Stomach smooth muscle (tissue), 2 donors: ENCODE measurements around the gene AGBL4.

Experiments
- H3K27ac ChIP-seq: one replicate; pipeline ENCODE4 v1.7.0; 2013; ENCODE audit warnings: mild to moderate bottlenecking, low read length, inconsistent platforms
- H3K27me3 ChIP-seq, 2 donors: one replicate each; pipeline ENCODE4 v1.7.0; 2013; ENCODE audit warnings: low read length in 2 of 2; ENCODE audit not compliant: insufficient read depth in 2 of 2, control insufficient read depth in 1 of 2
- H3K36me3 ChIP-seq, 2 donors: one replicate each; pipeline ENCODE4 v1.7.0; 2013; ENCODE audit warnings: low read length in 2 of 2; ENCODE audit not compliant: control insufficient read depth in 2 of 2, insufficient read depth in 2 of 2
- H3K4me1 ChIP-seq: one replicate; pipeline ENCODE4 v1.7.0; 2013; ENCODE audit warnings: low read length; ENCODE audit not compliant: control insufficient read depth, insufficient read depth
- H3K4me3 ChIP-seq, 2 donors: one replicate each; pipeline ENCODE4 v1.7.0; 2013; ENCODE audit warnings: low read length in 2 of 2
- H3K9ac ChIP-seq, 2 donors: one replicate each; pipeline ENCODE4 v1.7.0; 2013; ENCODE audit warnings: low read length in 2 of 2, mild to moderate bottlenecking in 1 of 2
- H3K9me3 ChIP-seq, 2 donors: one replicate each; pipeline ENCODE4 v1.7.0; 2013; ENCODE audit warnings: low read length in 2 of 2; ENCODE audit not compliant: control insufficient read depth in 2 of 2
- donor health status: healthy.
- donor health status: Pancreatic carcinoma.

Gene AGBL4

DNA sequence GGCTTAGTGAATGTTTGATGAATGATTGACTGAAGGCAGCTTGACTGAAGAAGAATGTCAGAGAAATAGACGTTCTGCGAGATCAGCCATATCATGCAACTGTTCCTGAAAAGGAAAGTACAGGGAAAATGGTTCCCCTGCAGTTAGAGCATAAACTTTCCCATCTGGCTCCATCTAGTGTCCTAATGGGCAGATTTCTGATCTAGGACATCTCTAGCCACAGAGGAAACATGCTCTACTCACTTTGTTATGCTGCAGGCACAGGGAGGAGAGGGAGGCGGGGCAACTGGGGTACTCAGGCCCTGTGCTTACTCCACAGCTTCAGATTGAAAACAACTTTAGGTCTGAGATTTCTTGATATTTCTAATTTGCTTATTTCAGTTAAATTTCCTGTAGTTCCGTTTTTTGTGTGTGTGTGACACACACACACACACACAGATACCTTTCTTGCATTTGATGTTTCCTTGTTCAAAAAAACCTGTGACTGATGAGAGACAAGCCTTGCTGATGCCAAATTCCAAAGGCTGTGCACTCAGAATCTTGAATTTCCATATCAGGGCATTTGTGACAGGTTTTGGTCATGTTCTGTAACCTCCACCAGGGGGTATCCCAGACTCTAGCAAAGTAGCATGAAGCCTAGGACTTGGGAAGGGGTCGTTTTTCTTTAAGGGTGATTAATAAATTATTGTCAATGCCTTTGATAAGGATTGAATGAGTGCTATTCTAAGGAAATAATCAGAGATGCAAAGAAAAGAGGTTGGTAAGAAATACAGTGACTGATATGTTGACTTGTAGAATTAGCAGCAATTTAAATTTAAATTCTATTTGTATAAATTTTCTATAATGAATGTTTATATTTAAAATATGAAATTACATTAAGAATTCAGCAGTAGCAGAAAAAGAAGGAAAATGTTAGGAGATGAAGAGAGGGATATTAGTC lies 1107.4 kb downstream of the AGBL4 start:
- Histone ChIP-seq H3K27ac (no peak overlapping the region), H3K27me3 (no peaks in the 10 kb centered on the region), H3K4me1 (no peaks in the 10 kb centered on the region), H3K9ac (no peak overlapping the region), H3K9me3 (no peaks in the 10 kb centered on the region), H3K36me3 (no peaks in the 10 kb centered on the region), H3K4me3 (no peak overlapping the region)

- Histone ChIP-seq H3K9ac (no peak overlapping the region), H3K9me3 (no peaks in the 10 kb centered on the region), H3K4me1 (no peaks in the 10 kb centered on the region), H3K4me3 (no peak overlapping the region), H3K27me3 (no peaks in the 10 kb centered on the region), H3K27ac (no peak overlapping the region), H3K36me3 (no peaks in the 10 kb centered on the region)
Observed at GRCh38 chr1:48908606-48909005, 1115.1 kb downstream of the AGBL4 start.

- Histone ChIP-seq H3K27me3 (no peaks in the 10 kb centered on the region), H3K27ac (no peak overlapping the region), H3K9ac (no peak overlapping the region), H3K4me3 (no peak overlapping the region), H3K36me3 (no peaks in the 10 kb centered on the region), H3K4me1 (no peaks in the 10 kb centered on the region), H3K9me3 (no peaks in the 10 kb centered on the region)
Observed at GRCh38 chr1:48906729-48907128, 1117.0 kb downstream of the AGBL4 start.

GRCh38 chr1:48906164-48906563 lies 1117.6 kb downstream of the AGBL4 start:
- Histone ChIP-seq H3K9me3 (no peaks in the 10 kb centered on the region), H3K4me1 (no peaks in the 10 kb centered on the region), H3K36me3 (no peaks in the 10 kb centered on the region), H3K9ac (no peak overlapping the region), H3K27ac (no peak overlapping the region), H3K4me3 (no peak overlapping the region), H3K27me3 (no peaks in the 10 kb centered on the region)

DNA sequence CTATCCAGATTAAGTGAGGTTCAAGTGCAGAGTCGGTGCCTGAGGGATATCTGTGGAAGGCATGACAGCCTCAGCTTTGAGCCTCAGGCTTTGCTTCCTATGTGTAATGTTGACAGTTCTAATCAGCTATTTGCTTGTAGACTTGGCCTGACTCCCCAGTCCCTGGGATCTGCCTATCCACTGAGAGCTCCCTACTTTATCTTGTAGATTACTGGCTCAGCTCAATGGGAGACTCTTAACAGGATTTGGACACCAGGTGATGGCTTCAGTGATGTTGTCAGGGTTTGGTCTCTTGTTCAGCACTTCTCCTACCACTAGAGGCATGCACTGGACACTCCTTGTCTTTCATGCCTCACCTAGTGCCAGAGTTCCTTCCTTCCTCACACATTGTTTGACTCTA lies 1120.5 kb downstream of the AGBL4 start:
- H3K4me1 ChIP-seq = no peaks in the 10 kb centered on the region
- no peak overlapping the region for H3K4me3 ChIP-seq
- no peak overlapping the region for H3K9ac ChIP-seq
- no peaks in the 10 kb centered on the region for H3K36me3 ChIP-seq
- H3K9me3 ChIP-seq = no peaks in the 10 kb centered on the region
- H3K27ac ChIP-seq = no peak overlapping the region
- no peaks in the 10 kb centered on the region for H3K27me3 ChIP-seq

DNA sequence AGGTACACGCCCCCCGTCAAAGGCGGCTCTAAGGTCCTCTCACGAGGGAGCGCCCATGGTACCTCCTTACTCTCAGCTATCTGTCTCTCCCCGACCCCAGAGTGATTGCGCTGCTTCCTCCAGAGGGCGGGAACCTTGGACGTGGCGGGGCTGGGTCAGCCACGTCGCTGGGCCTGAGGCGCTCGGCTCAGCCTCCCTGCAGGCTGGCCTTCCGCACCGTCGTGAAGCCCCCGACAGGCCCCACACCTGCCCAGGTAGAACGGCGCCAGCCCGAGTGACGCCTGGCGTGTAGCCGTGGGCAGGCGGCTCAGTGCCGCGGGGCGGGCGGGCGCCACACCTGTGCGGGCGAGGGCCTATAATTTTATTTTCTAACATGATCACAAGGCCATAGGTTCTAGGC lies 1124.9 kb downstream of the AGBL4 start:
- Histone ChIP-seq H3K9me3 (no peaks in the 10 kb centered on the region), H3K9ac (no peak overlapping the region), H3K27ac (no peak overlapping the region), H3K4me3 (no peak overlapping the region), H3K4me1 (no peaks in the 10 kb centered on the region), H3K27me3 (no peaks in the 10 kb centered on the region), H3K36me3 (no peaks in the 10 kb centered on the region)

GRCh38 chr1:48889615-48890014 lies 1134.1 kb downstream of the AGBL4 start:
- H3K4me3 ChIP-seq = no peak overlapping the region
- no peaks in the 10 kb centered on the region for H3K9me3 ChIP-seq
- no peak overlapping the region for H3K27ac ChIP-seq

GRCh38 chr1:48889082-48889481 lies 1134.7 kb downstream of the AGBL4 start:
- no peak overlapping the region for H3K9ac ChIP-seq

More at GRCh38 chr1:48889615-48890014, 1134.1 kb downstream of the AGBL4 start:
- H3K4me1 ChIP-seq = no peaks in the 10 kb centered on the region
- H3K27me3 ChIP-seq = no peaks in the 10 kb centered on the region
- no peaks in the 10 kb centered on the region for H3K36me3 ChIP-seq
- H3K9ac ChIP-seq = no peak overlapping the region

DNA sequence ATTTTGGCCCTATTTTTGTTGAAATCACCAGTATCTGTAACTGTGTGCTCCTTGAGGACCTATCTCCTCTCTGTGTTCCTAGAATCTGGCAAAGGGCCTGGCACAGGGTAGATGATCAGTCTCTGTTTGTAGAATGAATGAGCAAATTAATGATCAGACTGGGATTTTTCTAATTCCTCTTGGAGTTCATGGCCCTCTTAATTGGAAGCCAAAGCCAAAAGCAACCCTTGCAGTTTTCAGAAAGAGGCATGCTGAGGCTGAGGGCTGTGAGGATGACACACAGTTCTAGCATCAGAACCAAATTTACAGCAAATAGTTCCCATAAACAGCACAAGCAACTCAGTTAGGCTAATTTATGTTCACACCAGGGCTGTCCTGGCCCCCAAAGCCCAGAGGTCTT lies 1136.0 kb downstream of the AGBL4 start:
- H3K27me3 ChIP-seq = no peaks in the 10 kb centered on the region
- H3K36me3 ChIP-seq = no peaks in the 10 kb centered on the region
- no peaks in the 10 kb centered on the region for H3K9me3 ChIP-seq
- no peaks in the 10 kb centered on the region for H3K4me1 ChIP-seq
- no peak overlapping the region for H3K9ac ChIP-seq
- H3K27ac ChIP-seq = no peak overlapping the region
- no peak overlapping the region for H3K4me3 ChIP-seq

More at GRCh38 chr1:48889082-48889481, 1134.7 kb downstream of the AGBL4 start:
- no peak overlapping the region for H3K4me3 ChIP-seq
- H3K27ac ChIP-seq = no peak overlapping the region
- H3K27me3 ChIP-seq = no peaks in the 10 kb centered on the region
- no peaks in the 10 kb centered on the region for H3K4me1 ChIP-seq
- H3K9me3 ChIP-seq = no peaks in the 10 kb centered on the region
- H3K36me3 ChIP-seq = no peaks in the 10 kb centered on the region

DNA sequence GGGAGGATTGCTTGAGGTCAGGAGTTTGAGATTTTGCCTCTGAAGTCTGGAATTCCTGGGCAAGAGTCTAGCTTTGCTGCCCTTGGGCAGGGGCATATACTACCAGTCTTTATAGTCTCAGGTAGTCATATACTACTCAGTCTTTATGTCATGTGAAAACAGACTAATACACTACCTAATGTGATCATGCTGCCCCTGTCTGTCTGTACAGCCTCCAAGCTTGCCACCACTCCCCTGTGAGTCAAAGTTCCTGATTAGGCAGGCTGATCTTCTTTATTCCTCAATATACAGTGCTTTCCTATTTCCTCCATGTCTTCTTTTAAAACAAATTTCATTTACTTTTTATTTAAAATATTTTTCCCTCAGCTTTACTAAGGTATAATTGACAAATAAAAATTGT lies 1141.7 kb downstream of the AGBL4 start:
- Histone ChIP-seq H3K4me1 (no peaks in the 10 kb centered on the region), H3K4me3 (no peak overlapping the region), H3K36me3 (no peaks in the 10 kb centered on the region), H3K27me3 (no peaks in the 10 kb centered on the region), H3K9me3 (no peaks in the 10 kb centered on the region), H3K9ac (no peak overlapping the region), H3K27ac (no peak overlapping the region)
